GM10248 (cell line): Measurements from ENCODE around the gene MALAT1.

Source experiments
- CTCF ChIA-PET: fragments of 300-600 bp; sonication (Branson Sonifier 250); formaldehyde crosslinking; extraction: SDS; loops from one replicate; lab custom pipeline; 2021; ENCODE audit warnings: antibody characterized with exemption; lab: Yijun Ruan, JAX
- POLR2A ChIA-PET: fragments of 350-650 bp; sonication (Branson Sonifier 250); formaldehyde crosslinking; extraction: SDS; loops from one replicate; lab custom pipeline; 2020; ENCODE audit warnings: antibody characterized with exemption; lab: Yijun Ruan, JAX
- DNase-seq: peaks from one replicate; pipeline ENCODE4 v3.0.0; 2012; ENCODE audit errors: extremely low spot score
- CTCF ChIP-seq: IDR thresholded peaks from 2 replicates; pipeline ENCODE4 v1.5.1; 2012; ENCODE audit warnings: mild to moderate bottlenecking, low read depth; ENCODE audit errors: extremely low read depth, missing control alignments, control extremely low read depth

Gene MALAT1

GRCh38 chr11:65492387-65492636 is 6.5 kb upstream of the MALAT1 start:
- no peak for TF ChIP-seq CTCF
- ChIA-PET CTCF (interaction anchor here (1.2 to 7.1 kb wide), 9 partner anchors 14 to 162 kb away, joined by 3 to 117 read pairs (median 4); no protein-coding TSS in a partner anchor), POLR2A (interaction anchor here (2.1 to 25.7 kb wide), 4 partner anchors 10 to 71 kb away, joined by 9 to 620 read pairs (median 132); partner anchors contain the start of genes MALAT1 and NEAT1)
- no peak for DNase-seq

GRCh38 chr11:65492637-65493366 is 6.0 kb upstream of the MALAT1 start:
- POLR2A ChIA-PET: interaction anchor here (0.7 to 25.7 kb wide), 9 partner anchors 9 to 72 kb away, joined by 3 to 620 read pairs (median 9); partner anchors contain the start of genes MALAT1 and NEAT1
- DNase-seq: peak; percentile 52
- TF ChIP-seq CTCF: no peak
- CTCF ChIA-PET: interaction anchor here (1.5 to 7.1 kb wide), 7 partner anchors 13 to 125 kb away, joined by 3 to 117 read pairs (median 12); no protein-coding TSS in a partner anchor

GRCh38 chr11:65493367-65494176 is 5.3 kb upstream of the MALAT1 start:
- DNase-seq: no peak
- no peak for TF ChIP-seq CTCF
- ChIA-PET CTCF (interaction anchor here (1.0 to 7.1 kb wide), 7 partner anchors 15 to 126 kb away, joined by 3 to 117 read pairs (median 4); no protein-coding TSS in a partner anchor), POLR2A (interaction anchor here (0.7 to 25.7 kb wide), 9 partner anchors 9 to 73 kb away, joined by 3 to 620 read pairs (median 9); partner anchors contain the start of genes MALAT1 and NEAT1)

- ChIA-PET CTCF (interaction anchor here (0.9 to 6.8 kb wide), 12 partner anchors 9 to 116 kb away, joined by 3 to 56 read pairs (median 8); no protein-coding TSS in a partner anchor), POLR2A (interaction anchor here (0.5 to 25.7 kb wide), 13 partner anchors 7 to 718 kb away, joined by 3 to 620 read pairs (median 3); partner anchors contain the start of genes DPF2, NEAT1 and SF1)
- no peak for TF ChIP-seq CTCF
- DNase-seq: no peak
These were observed 2.3 kb upstream of the MALAT1 start for GRCh38 chr11:65496304-65497140.

- POLR2A ChIA-PET: interaction anchor here (0.5 to 25.7 kb wide), 16 partner anchors 8 to 719 kb away, joined by 3 to 620 read pairs (median 4); partner anchors contain the start of genes DPF2, NEAT1 and SF1
- TF ChIP-seq CTCF: no peak
- DNase-seq: peak; percentile 87
- CTCF ChIA-PET: interaction anchor here (0.9 to 6.8 kb wide), 15 partner anchors 8 to 116 kb away, joined by 3 to 56 read pairs (median 5); no protein-coding TSS in a partner anchor
These were observed 1.5 kb upstream of the MALAT1 start for GRCh38 chr11:65497141-65498041.
